Fibroblast of mammary gland (primary cell): ENCODE results near the gene RPS29.
"Not testable (repeated sequence)": the region's sequence is repeated elsewhere in the genome, so short reads cannot be mapped to it uniquely, and the experiment has no call there.

ENCODE experiments used
- DNase-seq: peaks from one replicate; pipeline ENCODE4 v3.0.0-alpha.2; 2010; ENCODE audit warnings: low read depth
- H3K4me3 ChIP-seq: 2 replicates; pipeline ENCODE4 v1.5.1; 2011; ENCODE audit warnings: low read depth, mild to moderate bottlenecking, low read length, moderate library complexity; ENCODE audit not compliant: control insufficient read depth
- TF ChIP-seq, protein P1 (sequence below): conservative IDR thresholded peaks from 2 replicates; pipeline ENCODE4 v1.5.1; 2011; ENCODE audit warnings: low read depth, low read length, inconsistent platforms; ENCODE audit not compliant: control insufficient read depth, insufficient read depth

RPS29 gene

GRCh38 chr14:49622022-49622607, 35.9 kb upstream of the RPS29 start:
- no peak for DNase-seq
- peak overlapping the region; percentile 97 for H3K4me3 ChIP-seq
- TF ChIP-seq, protein P1, sequence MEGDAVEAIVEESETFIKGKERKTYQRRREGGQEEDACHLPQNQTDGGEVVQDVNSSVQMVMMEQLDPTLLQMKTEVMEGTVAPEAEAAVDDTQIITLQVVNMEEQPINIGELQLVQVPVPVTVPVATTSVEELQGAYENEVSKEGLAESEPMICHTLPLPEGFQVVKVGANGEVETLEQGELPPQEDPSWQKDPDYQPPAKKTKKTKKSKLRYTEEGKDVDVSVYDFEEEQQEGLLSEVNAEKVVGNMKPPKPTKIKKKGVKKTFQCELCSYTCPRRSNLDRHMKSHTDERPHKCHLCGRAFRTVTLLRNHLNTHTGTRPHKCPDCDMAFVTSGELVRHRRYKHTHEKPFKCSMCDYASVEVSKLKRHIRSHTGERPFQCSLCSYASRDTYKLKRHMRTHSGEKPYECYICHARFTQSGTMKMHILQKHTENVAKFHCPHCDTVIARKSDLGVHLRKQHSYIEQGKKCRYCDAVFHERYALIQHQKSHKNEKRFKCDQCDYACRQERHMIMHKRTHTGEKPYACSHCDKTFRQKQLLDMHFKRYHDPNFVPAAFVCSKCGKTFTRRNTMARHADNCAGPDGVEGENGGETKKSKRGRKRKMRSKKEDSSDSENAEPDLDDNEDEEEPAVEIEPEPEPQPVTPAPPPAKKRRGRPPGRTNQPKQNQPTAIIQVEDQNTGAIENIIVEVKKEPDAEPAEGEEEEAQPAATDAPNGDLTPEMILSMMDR: no peak

DNA sequence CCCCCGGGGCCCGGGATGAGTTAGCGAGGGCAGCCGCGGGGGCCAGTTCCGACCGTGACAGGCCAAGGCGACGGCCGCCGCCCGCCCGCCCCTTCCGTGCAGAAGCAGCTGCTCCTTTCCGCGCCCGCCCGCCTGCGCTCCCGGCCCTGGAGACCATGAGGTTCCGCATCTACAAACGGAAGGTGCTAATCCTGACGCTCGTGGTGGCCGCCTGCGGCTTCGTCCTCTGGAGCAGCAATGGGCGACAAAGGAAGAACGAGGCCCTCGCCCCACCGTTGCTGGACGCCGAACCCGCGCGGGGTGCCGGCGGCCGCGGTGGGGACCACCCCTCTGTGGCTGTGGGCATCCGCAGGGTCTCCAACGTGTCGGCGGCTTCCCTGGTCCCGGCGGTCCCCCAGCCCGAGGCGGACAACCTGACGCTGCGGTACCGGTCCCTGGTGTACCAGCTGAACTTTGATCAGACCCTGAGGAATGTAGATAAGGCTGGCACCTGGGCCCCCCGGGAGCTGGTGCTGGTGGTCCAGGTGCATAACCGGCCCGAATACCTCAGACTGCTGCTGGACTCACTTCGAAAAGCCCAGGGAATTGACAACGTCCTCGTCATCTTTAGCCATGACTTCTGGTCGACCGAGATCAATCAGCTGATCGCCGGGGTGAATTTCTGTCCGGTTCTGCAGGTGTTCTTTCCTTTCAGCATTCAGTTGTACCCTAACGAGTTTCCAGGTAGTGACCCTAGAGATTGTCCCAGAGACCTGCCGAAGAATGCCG, 35.1 kb upstream of the RPS29 start:
- peak overlapping the region; percentile 97 for H3K4me3 ChIP-seq
- TF ChIP-seq, protein P1: no peak
- DNase-seq: no peak

GRCh38 chr14:49620182-49621113, 34.3 kb upstream of the RPS29 start, which contains the start of the genes MGAT2 and RPL36AL:
TSS of gene MGAT2 (plus strand) at chr14:49620799. CDS start at chr14:49621269, 470 bp downstream.
TSS of gene RPL36AL (minus strand) at chr14:49620626. CDS start at chr14:49619104, 1,522 bp downstream.
- DNase-seq: peak; percentile 99
- H3K4me3 ChIP-seq: peak within 1 kb of the TSS; percentile 97
- TF ChIP-seq, protein P1: peak; percentile 5

DNA sequence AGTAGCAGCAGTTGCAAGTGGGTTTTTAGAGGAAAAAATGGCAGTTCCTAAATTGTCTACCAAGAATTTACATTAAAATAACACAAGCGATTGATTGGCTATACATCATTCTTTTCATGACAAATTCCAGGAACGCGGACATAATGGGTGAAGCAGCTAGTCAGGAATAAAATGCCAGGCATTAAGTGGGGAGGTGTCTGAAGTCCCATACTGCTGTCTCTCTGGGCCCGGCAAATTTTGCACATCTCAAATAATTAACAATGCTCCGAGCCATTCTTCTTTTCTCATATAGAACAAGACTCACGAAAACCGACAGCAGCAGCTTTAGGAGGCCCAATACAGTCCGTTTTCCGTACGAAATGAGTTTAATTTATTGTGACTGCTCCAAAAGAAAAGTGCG, 33.5 kb upstream of the RPS29 start:
- TF ChIP-seq, protein P1: no peak
- no peak for DNase-seq

DNA sequence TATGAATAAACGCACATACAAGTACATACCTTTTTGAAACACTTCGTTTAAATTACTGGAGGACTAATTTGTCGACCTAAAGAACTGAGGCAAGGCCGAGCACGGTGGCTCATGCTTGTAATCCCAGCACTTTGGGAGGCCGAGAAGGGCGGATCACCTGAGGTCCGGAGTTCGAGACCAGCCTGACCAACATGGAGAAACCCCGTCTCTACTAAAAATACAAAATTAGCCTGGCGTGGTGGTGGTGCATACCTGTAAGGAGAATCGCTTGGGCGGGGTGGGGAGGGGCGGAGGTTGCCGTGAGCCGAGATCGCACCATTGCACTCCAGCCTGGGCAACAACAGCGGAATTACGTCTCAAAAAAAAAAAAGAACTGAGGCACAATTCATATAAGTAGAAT, 33.1 kb upstream of the RPS29 start:
- not testable (repeated sequence) for DNase-seq
- peak overlapping the region; percentile 97 for H3K4me3 ChIP-seq

More for the DNA sequence above, 33.5 kb upstream of the RPS29 start:
- H3K4me3 ChIP-seq: peak overlapping the region; percentile 97

GRCh38 chr14:49617852-49618519, 31.8 kb upstream of the RPS29 start:
- TF ChIP-seq, protein P1: no peak
- H3K4me3 ChIP-seq: no peak overlapping the region
- DNase-seq: no peak
